ENCODE data around the gene VSNL1.

VSNL1 gene

DNA sequence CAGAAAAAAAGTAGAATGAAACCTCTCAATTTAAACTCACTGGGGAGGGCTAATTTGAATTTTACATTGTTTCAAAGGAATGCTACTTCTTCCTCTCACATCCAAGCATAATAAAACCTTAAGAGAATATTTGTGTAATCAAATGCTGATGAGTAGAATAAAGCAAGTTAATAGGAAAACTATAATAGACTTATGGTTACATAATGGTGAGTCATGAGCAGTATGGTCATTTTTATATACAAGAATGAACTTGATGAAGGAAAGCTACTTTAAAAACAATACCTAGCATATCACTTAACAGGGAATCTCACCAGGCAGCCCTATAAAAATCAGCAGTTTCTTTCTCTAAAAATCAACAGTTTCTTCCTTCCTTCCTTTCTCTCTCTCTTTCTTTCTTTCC is 80.3 kb downstream of the VSNL1 start:
- no peak for TF ChIP-seq POLR2A (IDR thresholded peaks at IDR 0.05; ENCODE audit: low read depth, low read length)
- FAIRE-seq, result no peak
- no peak for DNase-seq (ENCODE audit: insufficient read length, low spot score)

DNA sequence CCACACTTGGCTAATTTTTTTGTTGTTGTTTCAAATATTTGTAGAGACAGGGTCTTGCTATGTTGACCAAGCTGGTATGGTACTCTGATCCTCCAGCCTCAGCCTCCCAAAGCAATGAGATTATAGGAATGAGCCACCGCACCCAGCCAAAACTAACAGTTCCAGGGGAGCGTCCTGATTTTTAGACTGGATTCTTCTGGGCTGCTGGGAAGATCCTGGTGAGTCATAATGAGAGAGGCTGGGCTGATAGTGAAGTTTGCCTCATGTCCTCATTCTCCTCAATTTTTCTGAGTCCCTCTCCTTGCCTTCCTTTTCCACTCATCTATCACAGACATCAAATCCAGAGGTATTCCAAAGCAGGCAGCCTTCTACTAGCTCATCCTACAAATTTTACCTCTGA is 81.3 kb downstream of the VSNL1 start:
- DNase-seq (ENCODE audit: insufficient read length, low spot score), result peak; percentile 29
- no peak for TF ChIP-seq POLR2A (IDR thresholded peaks at IDR 0.05; ENCODE audit: low read depth, low read length)

DNA sequence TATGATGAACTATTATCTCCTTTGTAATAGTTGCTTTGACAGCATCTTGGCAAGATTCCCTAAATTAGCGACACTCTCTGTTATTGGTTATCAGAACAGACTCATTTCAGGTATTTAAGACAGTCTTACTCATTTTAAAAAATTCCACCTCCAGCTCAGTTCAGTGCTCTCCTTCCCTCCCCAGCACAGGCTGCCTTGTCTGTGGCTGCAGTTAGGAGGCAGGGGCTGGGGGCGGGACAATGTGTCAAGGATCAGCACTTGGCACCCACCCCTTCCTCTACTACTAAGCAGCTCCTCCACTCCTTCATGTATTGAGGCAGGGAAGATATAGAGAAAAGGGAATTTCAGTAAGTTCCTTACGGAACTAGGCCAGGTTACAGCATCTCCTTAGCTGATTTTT is 85.0 kb downstream of the VSNL1 start:
- no peak for TF ChIP-seq POLR2A (IDR thresholded peaks at IDR 0.05; ENCODE audit: low read depth, low read length)

More for the DNA sequence above, 81.3 kb downstream of the VSNL1 start:
- FAIRE-seq, result no peak

DNA sequence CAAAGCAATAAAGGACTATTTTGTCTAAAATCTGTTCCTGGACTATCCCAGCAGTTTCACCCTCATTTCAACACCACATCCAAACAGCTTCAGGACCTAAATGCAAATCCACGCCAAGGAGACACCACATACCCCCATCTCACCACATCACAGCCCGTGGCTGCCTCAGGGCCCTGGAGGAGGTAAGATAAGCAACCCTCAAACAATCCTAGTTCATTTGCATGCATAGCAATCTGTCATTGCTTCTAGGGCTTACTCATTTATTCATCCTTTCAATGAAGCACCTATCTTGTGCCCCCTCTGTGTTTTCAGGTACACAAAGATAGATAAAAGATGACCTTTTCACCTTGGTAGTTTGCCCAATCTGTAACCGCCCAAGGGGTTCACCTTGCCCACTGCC is 86.5 kb downstream of the VSNL1 start:
- no peak for TF ChIP-seq POLR2A (IDR thresholded peaks at IDR 0.05; ENCODE audit: low read depth, low read length)
- DNase-seq (ENCODE audit: insufficient read length, low spot score), result no peak
- FAIRE-seq, result no peak

More for the DNA sequence above, 85.0 kb downstream of the VSNL1 start:
- no peak for DNase-seq (ENCODE audit: insufficient read length, low spot score)
- FAIRE-seq, result no peak

DNA sequence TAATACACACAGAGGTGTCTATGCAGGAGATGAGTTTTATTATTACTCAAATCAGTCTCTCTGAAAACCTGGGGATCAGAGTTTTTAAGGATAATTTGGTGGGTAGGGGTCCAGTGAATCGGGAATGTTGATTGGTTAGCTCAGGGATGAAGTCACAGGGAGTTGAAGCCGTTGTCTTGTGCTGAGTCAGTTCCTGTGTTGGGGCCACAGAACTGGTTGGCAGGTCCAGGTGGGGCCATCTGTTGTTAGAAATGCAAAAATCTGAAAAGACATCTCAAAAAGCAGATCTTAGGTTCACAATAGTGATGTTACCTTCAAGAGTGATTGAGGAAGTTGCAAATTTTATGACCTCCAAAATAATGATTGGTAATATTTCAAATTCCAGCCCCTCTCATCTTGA is 86.9 kb downstream of the VSNL1 start:
- DNase-seq (ENCODE audit: insufficient read length, low spot score), result no peak
- FAIRE-seq, result no peak
- no peak for TF ChIP-seq POLR2A (IDR thresholded peaks at IDR 0.05; ENCODE audit: low read depth, low read length)

DNA sequence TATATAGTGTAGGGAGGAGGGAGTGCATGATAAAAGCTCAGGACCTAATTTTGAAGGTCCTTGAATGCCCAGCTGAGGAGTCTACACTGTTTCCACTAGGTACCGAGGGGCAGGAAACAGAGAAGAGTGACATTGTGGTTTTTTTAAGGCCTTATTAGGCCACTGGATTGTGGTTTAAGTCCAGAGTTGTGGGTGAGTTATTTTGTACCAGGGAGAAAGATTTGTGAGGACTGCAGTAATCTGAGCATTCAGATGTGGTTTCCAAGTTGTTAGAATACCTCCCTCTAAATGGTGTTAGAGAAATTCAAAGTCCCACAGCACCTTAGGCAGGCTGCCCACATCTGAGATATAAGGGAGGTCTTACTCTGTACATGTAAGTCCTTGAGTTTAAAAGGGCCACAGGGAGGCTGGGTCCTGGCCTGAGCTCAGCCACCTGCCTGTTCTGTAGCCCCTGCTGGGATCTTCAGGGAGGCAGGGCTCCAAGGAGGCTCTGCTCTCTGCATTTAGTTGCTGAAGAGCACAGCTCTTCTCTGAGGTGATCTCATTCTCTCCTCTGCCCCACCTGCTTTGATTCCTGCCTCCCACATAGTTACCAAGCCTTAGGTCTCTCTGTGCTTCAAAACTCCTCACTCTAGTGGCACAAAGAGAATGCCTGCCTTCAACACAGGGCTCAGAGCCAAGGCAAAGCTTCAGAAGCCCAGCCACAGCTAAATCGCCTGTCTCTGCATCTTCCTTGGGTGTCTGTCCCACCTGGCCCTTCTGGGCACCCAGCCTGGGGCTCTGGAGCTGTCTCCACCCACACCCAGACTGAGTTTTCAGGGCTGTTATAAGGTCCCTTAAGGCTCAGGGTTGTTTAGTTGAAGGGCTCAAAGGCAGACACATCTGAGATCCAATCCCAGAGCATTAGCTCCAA is 88.1 kb downstream of the VSNL1 start:
- TF ChIP-seq POLR2A (IDR thresholded peaks at IDR 0.05; ENCODE audit: low read depth, low read length), result no peak
- no peak for FAIRE-seq
- DNase-seq (ENCODE audit: insufficient read length, low spot score), result no peak

DNA sequence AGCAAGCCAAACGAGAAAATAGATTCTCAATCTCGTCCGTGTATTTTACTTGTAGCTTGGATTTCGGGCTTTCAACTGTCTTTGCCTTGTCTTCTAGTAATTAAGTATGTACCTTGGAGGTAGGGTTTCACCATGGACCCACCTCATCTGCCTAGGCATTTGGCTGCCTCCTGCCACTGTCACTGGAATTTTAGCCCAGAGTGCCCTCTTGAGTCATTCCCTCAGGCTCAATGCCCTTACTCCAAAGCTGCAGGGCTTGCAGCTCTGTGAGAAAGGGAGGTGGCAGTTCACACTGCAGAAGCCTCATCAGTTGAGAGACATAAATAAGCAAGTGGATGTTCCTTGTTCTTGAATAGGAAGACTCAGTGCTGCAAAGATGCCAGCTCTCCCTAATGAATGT is 89.6 kb downstream of the VSNL1 start:
- no peak for TF ChIP-seq POLR2A (IDR thresholded peaks at IDR 0.05; ENCODE audit: low read depth, low read length)
- DNase-seq (ENCODE audit: insufficient read length, low spot score), result no peak
- FAIRE-seq, result no peak

DNA sequence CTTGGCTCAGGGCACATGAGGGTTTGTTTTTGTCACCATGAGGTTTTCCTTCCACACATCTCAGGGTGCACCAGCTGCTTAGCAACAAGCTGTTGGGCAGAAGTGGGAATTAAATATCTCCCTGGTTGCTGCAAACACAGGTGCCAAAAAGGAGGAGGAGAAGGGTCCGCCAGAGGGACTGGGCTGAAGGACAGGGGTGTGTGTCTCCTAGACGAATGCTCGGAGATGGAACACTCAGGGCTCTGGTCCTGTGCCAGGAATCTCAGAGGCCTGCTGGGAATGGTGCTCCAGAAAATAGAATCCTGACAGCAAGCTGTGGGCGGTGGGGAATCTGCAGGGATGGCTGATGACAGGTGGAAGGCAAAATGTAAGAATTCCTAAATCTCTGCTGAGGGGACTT is 94.5 kb downstream of the VSNL1 start:
- no peak for TF ChIP-seq POLR2A (IDR thresholded peaks at IDR 0.05; ENCODE audit: low read depth, low read length)
- DNase-seq (ENCODE audit: insufficient read length, low spot score) (no peak), FAIRE-seq (no peak)

DNA sequence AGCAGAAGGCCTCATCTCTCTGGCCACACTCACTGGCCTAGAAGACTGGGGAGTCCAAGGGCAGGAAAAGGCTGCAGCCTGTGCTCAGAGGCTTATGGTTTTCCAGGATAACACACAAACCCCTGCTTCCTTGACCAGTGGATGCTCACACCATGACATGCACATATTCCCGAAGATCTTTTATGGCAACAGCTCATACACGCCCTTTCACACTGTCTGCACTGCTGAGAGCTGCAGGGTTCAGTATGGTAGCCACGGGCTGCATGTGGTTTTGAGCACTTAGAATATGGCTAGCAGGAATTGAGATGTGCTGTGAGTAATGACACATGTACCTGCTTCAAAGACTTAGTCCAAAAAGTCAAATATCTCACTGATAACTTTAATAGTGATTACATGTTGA is 95.8 kb downstream of the VSNL1 start:
- no peak for DNase-seq (ENCODE audit: insufficient read length, low spot score)
- FAIRE-seq, result no peak
- TF ChIP-seq POLR2A (IDR thresholded peaks at IDR 0.05; ENCODE audit: low read depth, low read length), result no peak

DNA sequence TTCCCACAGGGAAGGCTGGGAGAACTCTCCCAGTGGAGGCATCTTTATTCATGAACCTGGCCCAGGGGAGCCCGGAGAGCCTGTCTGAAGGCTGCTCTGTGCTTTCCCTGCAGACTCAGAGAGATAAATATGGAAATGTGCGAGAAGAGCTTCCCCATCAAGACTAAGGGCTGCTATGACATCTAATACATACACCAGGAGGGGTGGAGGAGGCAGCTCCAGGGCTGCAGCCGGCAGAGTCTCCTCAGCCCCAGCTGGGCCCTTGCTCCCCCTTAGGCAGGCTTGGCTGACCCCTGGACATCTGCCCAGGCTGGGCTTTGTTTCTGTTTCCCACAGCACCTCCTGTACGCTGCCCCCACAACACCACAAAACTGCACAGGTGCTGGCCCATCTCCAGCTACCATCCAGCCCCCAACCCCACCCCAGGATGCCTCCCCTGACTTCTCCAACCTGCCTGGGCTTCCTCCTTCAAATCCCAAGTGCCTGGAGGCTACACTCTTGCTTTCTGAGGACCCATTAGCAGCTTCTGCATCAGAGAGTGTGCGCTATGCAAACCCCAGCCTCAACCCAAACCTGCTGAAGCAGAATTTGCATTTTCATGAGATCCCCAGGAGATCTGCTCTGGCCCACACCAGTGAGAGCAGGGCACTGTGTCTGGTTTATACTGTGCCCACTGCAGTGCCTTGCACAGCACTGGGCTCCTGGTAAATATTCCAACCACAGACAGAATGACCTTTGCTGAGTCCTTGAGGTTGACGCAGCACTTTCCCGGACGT is 96.8 kb downstream of the VSNL1 start:
- no peak for TF ChIP-seq POLR2A (IDR thresholded peaks at IDR 0.05; ENCODE audit: low read depth, low read length)
- FAIRE-seq, result no peak
- no peak for DNase-seq (ENCODE audit: insufficient read length, low spot score)

DNA sequence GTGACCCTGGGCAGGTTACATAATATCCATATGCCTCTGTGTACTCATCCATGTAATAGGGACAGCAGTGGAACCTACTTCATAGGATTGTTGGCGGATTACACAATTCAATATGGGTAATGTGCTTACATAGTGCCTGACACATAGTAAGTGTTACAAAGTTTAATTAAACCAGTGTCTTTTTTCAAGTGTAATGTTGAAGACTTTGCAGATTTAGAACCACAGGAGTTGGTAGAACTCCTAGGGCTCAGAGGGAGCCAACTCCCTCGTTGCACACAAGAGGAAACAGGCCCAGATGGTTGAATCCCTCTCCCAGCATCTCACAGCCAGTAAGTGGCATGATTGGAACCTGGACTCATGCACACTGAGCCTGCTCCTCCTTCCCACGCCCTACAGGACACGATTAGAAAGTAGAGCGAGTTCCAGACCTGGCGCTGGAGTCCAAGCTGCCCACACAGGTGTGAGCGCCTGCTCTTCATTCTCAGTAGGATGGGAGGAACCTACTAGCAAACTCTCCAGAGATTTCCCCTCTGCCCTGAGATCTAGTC is 97.8 kb downstream of the VSNL1 start:
- FAIRE-seq, result no peak
- TF ChIP-seq POLR2A (IDR thresholded peaks at IDR 0.05; ENCODE audit: low read depth, low read length), result no peak
- no peak for DNase-seq (ENCODE audit: insufficient read length, low spot score)

DNA sequence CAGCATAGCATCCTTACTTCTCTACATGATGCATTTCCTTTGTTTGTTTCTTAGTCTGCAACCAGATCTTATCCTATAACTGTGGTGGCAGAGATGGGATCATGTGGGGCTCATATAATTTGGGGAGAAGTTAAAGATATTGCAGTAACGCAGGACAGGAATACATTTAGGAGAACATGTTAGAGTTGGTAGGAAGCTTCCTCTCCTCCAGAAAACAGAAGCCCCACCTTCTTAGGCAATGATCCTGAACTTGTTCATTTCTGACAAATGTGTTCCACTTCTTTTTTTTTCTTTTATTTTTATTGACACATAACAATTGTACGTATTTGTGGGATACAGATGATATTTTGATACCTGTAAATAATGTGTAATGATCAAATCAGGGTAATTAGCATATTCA is 99.9 kb downstream of the VSNL1 start:
- DNase-seq (ENCODE audit: insufficient read length, low spot score), result no peak
- no peak for TF ChIP-seq POLR2A (IDR thresholded peaks at IDR 0.05; ENCODE audit: low read depth, low read length)
- FAIRE-seq, result no peak

DNA sequence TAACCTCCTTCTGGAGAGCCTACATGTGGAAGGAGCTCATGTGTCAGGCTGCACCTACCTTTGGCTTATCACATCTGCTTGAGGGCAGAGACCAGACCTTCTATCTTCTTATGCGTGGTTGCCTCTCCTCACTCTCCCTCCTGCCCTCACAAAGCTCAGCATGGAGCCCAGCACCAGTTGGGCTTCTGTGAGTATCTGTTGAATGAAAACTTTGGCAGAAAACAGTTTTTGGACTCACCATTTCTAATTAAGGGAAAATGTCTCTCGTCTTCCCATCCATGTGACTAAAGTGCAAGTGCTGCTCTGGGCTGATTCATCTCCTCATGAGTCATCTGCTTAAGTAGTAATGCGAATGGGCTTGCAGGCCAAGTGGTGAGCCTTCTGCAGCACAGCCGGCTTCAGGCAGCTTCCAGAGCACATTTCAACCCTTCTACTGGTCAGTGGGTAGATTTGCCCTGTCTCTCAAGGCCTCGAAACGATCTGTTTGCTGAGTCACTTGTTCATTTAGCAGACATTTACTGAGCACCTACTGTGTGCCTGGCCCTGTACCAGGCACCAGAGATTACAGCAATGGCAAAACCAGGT is 102.6 kb downstream of the VSNL1 start:
- peak; percentile 77 for DNase-seq (ENCODE audit: insufficient read length, low spot score)
- FAIRE-seq, result peak; percentile 90
- no peak for TF ChIP-seq POLR2A (IDR thresholded peaks at IDR 0.05; ENCODE audit: low read depth, low read length)
